Subcutaneous adipose tissue (tissue), 4 donors: ENCODE data around the gene TOGARAM2. TPM values are rescaled to one million over a fixed set of nuclear protein-coding genes. Genes with fewer than 3 reads are reported as not detected.

Source experiments
- CTCF ChIP-seq: fragments of 450-650 bp; IDR thresholded peaks from one replicate; pipeline ENCODE4 v1.5.1; 2016; ENCODE audit warnings: low read depth, mild to moderate bottlenecking, control low read depth, antibody characterized with exemption, moderate library complexity
- total RNA-seq, 4 donors: library from RNA; depleted of rRNA; stranded (reverse); fragments of >200 nt; gene quantifications; one replicate each; pipeline ENCODE4 v1.1.0, GENCODE V29; 2016

Gene TOGARAM2
- total RNA-seq, 4 donors from 2014 or later: 0.16 to 3.5 (median 2.0) TPM

GRCh38 chr2:29057006-29057405 is 75.9 kb downstream of the TOGARAM2 start:
- TF ChIP-seq CTCF: no peak

- no peak for TF ChIP-seq CTCF
These were observed 78.5 kb downstream of the TOGARAM2 start for GRCh38 chr2:29059624-29060023.

GRCh38 chr2:29060441-29060840 is 79.3 kb downstream of the TOGARAM2 start:
- no peak for TF ChIP-seq CTCF

GRCh38 chr2:29061176-29061575 is 80.1 kb downstream of the TOGARAM2 start:
- no peak for TF ChIP-seq CTCF

- no peak for TF ChIP-seq CTCF
These were observed 80.5 kb downstream of the TOGARAM2 start for GRCh38 chr2:29061616-29062015.

- no peak for TF ChIP-seq CTCF
These were observed 81.3 kb downstream of the TOGARAM2 start for GRCh38 chr2:29062371-29062770.

GRCh38 chr2:29063056-29063455 is 82.0 kb downstream of the TOGARAM2 start:
- no peak for TF ChIP-seq CTCF
